GM19463 (cell line): ENCODE data around the gene AKAP11.

Source experiments
- ATAC-seq: cut with Tn5 transposase; IDR thresholded peaks from one replicate; pipeline ENCODE4 v1.9.1; 2021; ENCODE audit warnings: mild to moderate bottlenecking, moderate library complexity; ENCODE audit not compliant: unreplicated experiment

The AKAP11 gene

GRCh38 chr13:42329239-42329638 is 57.3 kb downstream of the AKAP11 start:
- ATAC-seq, result no peak

- ATAC-seq, result no peak
These were observed 59.1 kb downstream of the AKAP11 start for GRCh38 chr13:42331009-42331408.

GRCh38 chr13:42333613-42334328 is 61.8 kb downstream of the AKAP11 start:
- ATAC-seq, result peak; percentile 68

GRCh38 chr13:42334329-42334706 is 62.4 kb downstream of the AKAP11 start:
- peak; percentile 35 for ATAC-seq

GRCh38 chr13:42337808-42338600 is 66.1 kb downstream of the AKAP11 start:
- no peak for ATAC-seq

- ATAC-seq, result no peak
These were observed 73.4 kb downstream of the AKAP11 start for GRCh38 chr13:42345367-42345766.

GRCh38 chr13:42348576-42348975 is 76.6 kb downstream of the AKAP11 start:
- no peak for ATAC-seq

GRCh38 chr13:42350141-42350540 is 78.2 kb downstream of the AKAP11 start:
- no peak for ATAC-seq

GRCh38 chr13:42354241-42355091 is 82.5 kb downstream of the AKAP11 start:
- ATAC-seq, result peak; percentile 90

GRCh38 chr13:42355092-42355485 is 83.1 kb downstream of the AKAP11 start:
- ATAC-seq, result no peak

GRCh38 chr13:42355491-42356183 is 83.7 kb downstream of the AKAP11 start:
- ATAC-seq, result no peak

- ATAC-seq, result no peak
These were observed 84.2 kb downstream of the AKAP11 start for GRCh38 chr13:42356184-42356575.

- no peak for ATAC-seq
These were observed 88.2 kb downstream of the AKAP11 start for GRCh38 chr13:42360046-42360574.

- ATAC-seq, result no peak
These were observed 89.7 kb downstream of the AKAP11 start for GRCh38 chr13:42361701-42362100.

- no peak for ATAC-seq
These were observed 92.1 kb downstream of the AKAP11 start for GRCh38 chr13:42363941-42364612.

GRCh38 chr13:42364613-42365000 is 92.7 kb downstream of the AKAP11 start:
- no peak for ATAC-seq

GRCh38 chr13:42367831-42368230 is 95.9 kb downstream of the AKAP11 start:
- ATAC-seq, result no peak

GRCh38 chr13:42369071-42369797 is 97.3 kb downstream of the AKAP11 start:
- no peak for ATAC-seq

GRCh38 chr13:42370229-42370628 is 98.3 kb downstream of the AKAP11 start:
- ATAC-seq, result no peak
